Inflammatory macrophage (primary cell): ENCODE results near the gene MPRIP.
"Not testable (repeated sequence)": the region's sequence is repeated elsewhere in the genome, so short reads cannot be mapped to it uniquely, and the experiment has no call there.

ENCODE experiments used
- DNase-seq, 2 donors: peaks; one replicate each; pipeline ENCODE4 v3.0.0-alpha.2; 2020 to 2022
- total RNA-seq, 18 experiments: gene quantifications; one replicate each; lab custom pipeline; 2026; ENCODE audit warnings: mixed read lengths in 6 of 18, inconsistent platforms in 2 of 18; lab: John Stamatoyannopoulos, UW

MPRIP gene, protein sequence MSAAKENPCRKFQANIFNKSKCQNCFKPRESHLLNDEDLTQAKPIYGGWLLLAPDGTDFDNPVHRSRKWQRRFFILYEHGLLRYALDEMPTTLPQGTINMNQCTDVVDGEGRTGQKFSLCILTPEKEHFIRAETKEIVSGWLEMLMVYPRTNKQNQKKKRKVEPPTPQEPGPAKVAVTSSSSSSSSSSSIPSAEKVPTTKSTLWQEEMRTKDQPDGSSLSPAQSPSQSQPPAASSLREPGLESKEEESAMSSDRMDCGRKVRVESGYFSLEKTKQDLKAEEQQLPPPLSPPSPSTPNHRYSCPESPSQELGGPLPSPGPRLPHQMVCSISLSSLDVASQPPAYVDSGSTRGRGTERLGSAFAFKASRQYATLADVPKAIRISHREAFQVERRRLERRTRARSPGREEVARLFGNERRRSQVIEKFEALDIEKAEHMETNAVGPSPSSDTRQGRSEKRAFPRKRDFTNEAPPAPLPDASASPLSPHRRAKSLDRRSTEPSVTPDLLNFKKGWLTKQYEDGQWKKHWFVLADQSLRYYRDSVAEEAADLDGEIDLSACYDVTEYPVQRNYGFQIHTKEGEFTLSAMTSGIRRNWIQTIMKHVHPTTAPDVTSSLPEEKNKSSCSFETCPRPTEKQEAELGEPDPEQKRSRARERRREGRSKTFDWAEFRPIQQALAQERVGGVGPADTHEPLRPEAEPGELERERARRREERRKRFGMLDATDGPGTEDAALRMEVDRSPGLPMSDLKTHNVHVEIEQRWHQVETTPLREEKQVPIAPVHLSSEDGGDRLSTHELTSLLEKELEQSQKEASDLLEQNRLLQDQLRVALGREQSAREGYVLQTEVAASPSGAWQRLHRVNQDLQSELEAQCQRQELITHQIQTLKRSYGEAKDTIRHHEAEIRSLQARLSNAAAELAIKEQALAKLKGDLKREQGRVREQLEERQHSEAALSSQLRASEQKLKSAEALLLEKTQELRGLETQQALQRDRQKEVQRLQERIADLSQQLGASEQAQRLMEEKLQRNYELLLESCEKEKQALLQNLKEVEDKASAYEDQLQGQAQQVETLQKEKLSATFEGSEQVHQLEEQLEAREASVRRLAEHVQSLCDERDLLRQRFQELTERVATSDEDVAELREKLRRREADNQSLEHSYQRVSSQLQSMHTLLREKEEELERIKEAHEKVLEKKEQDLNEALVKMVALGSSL (N-terminal part only)
- 26.6 to 92.2 (median 70.5) reads per million in 18 experiments for total RNA-seq

- DNase-seq, result no peak
Observed at GRCh38 chr17:17042384-17042736, at the start of gene MPRIP. Gene MPRIP (plus strand): TSS chr17:17042457. CDS start chr17:17042849, 392 bp downstream.

GRCh38 chr17:16994631-16995030 lies 47.6 kb upstream of the MPRIP start:
- no peak for DNase-seq

GRCh38 chr17:16995930-16996329 lies 46.3 kb upstream of the MPRIP start:
- DNase-seq, result no peak

DNA sequence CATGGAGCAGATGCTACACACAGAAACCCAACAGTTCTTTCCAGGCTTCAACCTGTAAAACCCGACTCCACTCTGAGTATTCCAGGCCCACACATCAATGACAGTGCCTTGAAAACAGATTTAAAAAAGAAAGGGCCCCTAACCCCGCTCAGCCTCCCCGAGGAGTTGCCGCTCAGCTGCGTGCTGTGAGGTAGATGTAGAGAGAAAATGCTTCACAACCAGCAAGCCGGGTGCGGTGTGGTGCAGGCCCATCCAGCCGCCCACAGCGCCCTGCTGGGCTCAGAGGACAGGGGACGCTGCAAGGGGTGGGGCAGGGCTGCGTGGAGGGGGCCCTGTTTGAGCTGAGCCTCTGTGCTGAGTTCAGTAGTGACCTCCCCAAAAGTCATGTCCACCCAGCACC lies 45.5 kb upstream of the MPRIP start:
- DNase-seq, result not testable (repeated sequence)

GRCh38 chr17:16997514-16998429 lies 44.5 kb upstream of the MPRIP start:
- DNase-seq, result no peak

- no peak for DNase-seq
Observed at GRCh38 chr17:16999931-17000625, 42.2 kb upstream of the MPRIP start.

GRCh38 chr17:17001076-17001777 lies 41.0 kb upstream of the MPRIP start:
- DNase-seq, result no peak

- DNase-seq, result peak; percentile 53 to 62
Observed at GRCh38 chr17:17001874-17002520, 40.3 kb upstream of the MPRIP start.

DNA sequence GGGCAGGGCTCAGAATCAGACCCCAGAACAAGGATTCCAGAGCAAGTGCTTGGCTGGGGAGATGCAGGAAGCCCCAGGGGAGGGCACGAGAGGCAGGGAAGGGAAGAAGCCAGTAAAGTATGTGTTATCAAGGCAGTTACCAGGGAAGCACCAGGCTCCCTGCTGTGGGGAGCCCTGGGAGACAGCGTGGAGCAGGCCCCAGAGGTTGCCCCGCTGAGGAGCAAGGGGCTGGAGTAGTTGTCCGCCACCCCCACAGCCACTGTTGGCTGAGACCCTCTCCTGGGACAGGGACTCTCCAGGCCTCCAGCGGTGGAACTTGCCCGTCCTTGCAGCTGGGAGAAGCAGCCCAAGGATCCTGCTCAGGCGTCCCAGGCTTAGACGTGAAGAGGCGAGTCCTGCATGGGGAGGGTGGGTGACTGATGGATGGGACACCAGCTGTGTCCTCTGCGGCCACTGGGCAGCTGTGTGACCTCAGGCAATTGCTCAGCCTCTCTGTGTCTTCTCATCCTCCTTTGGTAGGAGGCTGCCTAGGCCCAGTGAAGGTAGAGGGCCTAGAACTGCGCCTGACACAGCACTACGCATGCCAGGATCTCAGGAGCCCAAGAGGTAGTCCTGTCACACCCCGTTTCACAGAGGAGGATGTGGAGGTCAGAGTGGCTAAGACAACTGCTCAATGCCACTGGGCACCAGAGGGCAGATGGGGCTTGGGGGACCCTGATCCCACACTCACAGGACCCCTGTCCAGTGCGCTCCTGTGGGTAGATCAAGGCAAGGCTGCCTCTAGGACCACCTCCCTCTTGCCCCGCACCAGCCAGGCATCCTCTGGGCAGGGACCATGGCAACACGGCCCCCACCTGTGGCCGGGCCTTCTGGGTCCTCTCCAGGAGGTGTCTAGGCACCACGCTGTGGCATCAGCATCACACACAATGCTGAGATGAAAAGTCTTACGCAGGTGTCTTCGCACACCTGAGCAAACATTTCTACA lies 39.2 kb upstream of the MPRIP start:
- not testable (repeated sequence) for DNase-seq

DNA sequence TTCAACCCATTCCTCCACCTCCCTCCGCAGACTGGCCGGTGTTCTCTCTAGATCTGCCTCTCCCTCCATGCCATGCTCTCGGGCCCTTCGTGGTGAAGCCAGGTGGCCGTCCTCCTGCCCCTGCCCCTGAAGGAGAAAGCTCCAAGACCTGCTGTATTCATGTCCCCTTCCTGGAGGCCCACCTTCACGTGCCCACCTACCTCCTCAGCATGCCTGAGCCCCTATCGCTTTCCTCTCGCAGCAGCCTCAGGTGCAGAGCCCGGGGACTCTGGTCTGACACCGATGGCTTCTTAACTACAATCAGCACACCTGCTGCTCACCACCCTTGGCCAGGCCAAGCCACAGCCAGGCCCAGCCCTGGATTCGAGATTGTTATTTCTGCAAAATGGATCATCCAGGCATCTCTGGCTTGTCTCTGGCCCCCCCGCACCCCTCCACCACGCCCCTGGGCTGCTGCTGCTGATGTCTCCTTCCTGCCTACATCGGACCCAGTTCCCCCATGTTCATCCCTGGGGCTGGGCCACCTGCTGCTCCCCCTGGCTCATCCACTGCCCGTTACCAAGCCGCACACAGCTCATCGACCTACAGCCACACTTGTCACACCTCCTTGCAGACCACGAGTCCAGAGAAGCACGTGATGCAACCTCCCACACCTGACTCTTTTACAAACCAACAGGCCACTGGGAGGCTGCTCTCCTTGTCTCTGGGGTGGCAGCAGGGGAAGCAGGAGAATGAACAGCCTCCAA lies 37.8 kb upstream of the MPRIP start:
- no peak for DNase-seq

GRCh38 chr17:17004997-17005614 lies 37.2 kb upstream of the MPRIP start:
- not testable (repeated sequence) for DNase-seq

DNA sequence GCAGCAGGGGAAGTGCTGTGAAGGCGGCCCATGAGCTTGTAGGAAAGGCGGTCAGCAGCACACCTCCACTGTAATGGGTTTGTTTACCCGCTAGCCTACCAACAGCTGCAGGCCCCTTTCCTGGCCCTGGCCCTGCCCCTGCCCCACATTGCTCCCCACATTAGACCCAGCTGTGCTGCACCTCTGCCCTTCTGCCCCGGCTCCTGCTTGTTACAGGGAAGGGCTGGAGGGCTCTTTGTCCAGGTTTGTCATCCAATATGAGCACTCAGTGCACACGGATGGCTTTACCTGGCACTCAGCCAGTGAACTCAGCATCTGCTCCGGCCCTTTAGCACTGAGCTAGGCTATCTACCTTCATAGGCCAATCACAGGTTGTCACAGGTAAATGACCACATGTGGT lies 34.4 kb upstream of the MPRIP start:
- not testable (repeated sequence) for DNase-seq

DNA sequence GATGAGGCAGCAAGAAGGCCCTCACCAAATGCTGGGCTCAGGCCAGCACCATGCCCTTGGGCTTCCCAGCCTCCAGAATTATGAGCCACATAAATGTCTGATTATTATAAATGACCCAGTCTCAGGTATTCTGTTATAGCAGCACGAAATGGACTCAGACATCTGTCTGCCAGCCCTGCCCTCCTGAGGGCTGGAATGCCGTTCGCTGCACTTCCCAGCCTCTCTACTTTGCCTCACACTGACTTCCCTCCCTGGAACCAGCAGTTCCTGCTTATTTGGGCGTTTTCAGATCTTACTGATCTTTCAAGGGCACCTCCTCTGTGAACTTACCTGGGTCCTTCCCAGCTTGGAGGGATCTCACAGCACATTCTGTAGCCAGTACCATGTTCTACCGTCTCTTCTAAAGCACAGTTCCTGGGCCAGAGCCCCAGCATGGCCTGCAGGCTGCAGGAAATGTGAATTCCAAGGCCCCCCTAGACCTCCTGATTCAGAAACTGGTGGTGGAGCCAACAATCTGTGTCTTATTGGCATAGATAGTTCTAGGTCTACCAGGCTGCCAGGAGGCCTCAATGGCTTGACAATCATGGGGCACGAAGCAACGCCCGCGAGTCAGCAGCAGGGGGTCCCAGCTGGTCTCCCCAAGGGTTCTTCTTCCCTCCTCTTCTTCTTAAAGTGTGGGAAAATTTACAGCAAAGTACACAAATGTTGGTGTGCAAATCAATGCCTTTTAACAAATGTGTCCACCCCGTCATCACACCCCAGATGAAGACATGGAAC lies 33.4 kb upstream of the MPRIP start:
- DNase-seq, result not testable (repeated sequence)

DNA sequence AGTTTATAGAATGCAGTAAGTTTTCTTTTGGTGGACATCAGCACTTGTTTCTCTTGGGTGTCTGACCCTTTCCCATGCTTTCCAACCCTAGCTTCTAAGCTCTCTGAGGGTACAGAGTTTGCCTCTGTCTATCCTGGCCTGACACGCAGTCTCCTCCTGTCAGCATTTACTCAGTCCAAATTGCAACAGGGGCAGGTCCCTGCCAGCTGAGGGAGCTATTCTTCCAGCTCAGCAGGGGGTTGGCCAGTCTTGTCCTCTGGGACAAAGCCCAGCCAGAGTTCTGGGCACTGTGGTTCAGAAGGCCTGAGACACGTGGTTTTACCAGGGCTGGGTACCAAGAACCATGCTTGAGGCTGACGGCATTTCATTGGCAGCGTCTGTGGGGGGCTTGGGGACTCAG lies 32.3 kb upstream of the MPRIP start:
- DNase-seq, result not testable (repeated sequence)

GRCh38 chr17:17010545-17011034 lies 31.7 kb upstream of the MPRIP start:
- not testable (repeated sequence) for DNase-seq
